A673 (cell line): ENCODE measurements around the gene CPLX3. TPM values are rescaled to one million over a fixed set of nuclear protein-coding genes. Genes with fewer than 3 reads are reported as not detected.

Source experiments
- BruUV-seq: library from RNA; stranded (reverse); fragments of 400-500 nt; replicated peaks from 2 replicates; lab custom pipeline; 2021; lab: Mats Ljungman, UMichigan
- CTCF ChIA-PET: fragments of 300-600 bp; sonication (Branson Sonifier 250); formaldehyde crosslinking; loops from one replicate; lab custom pipeline; 2022; ENCODE audit warnings: antibody characterized with exemption; lab: Charles Lee
- POLR2A ChIA-PET: fragments of 300-600 bp; sonication (Branson Sonifier 250); formaldehyde crosslinking; loops from one replicate; lab custom pipeline; 2022; ENCODE audit warnings: antibody characterized with exemption; ENCODE audit not compliant: low non-redundant PET; lab: Charles Lee
- DNase-seq: peaks from one replicate; pipeline ENCODE4 v3.0.0-alpha.2; 2015; ENCODE audit warnings: low spot score
- H3K27ac ChIP-seq: fragments of 200-600 bp; sonication (generic); 2 replicates; pipeline ENCODE4 v1.5.1; 2016; ENCODE audit warnings: mixed run types, low read depth, mild to moderate bottlenecking, mixed read lengths, antibody characterized with exemption, low read length; ENCODE audit not compliant: poor library complexity, severe bottlenecking
- H3K27me3 ChIP-seq: fragments of 200-600 bp; sonication (generic); replicated peaks from 2 replicates; pipeline ENCODE4 v1.6.1; 2017; ENCODE audit warnings: mixed run types, low read depth, mild to moderate bottlenecking, mixed read lengths, antibody characterized with exemption, low read length; ENCODE audit not compliant: insufficient read depth, poor library complexity
- H3K36me3 ChIP-seq: fragments of 200-600 bp; sonication (generic); 2 replicates; pipeline ENCODE4 v1.6.1; 2016; ENCODE audit warnings: mixed run types, mild to moderate bottlenecking, mixed read lengths, antibody characterized with exemption, low read length; ENCODE audit not compliant: insufficient read depth, poor library complexity, severe bottlenecking
- H3K4me1 ChIP-seq: fragments of 200-600 bp; sonication (generic); 2 replicates; pipeline ENCODE4 v1.6.1; 2017; ENCODE audit warnings: mixed run types, mild to moderate bottlenecking, mixed read lengths, antibody characterized with exemption, low read length; ENCODE audit not compliant: insufficient read depth, poor library complexity, severe bottlenecking
- H3K4me3 ChIP-seq: fragments of 200-600 bp; sonication (generic); 2 replicates; pipeline ENCODE4 v1.5.1; 2016; ENCODE audit warnings: low read depth, mixed run types, mild to moderate bottlenecking, mixed read lengths, low read length; ENCODE audit not compliant: poor library complexity, severe bottlenecking
- H3K9me3 ChIP-seq: fragments of 200-600 bp; sonication (generic); 2 replicates; pipeline ENCODE4 v1.6.1; 2016; ENCODE audit warnings: mixed run types, low read depth, mild to moderate bottlenecking, mixed read lengths, antibody characterized with exemption, low read length; ENCODE audit not compliant: poor library complexity, severe bottlenecking
- EZH2 ChIP-seq: fragments of 200-600 bp; sonication (generic); IDR thresholded peaks from 2 replicates; pipeline ENCODE4 v1.6.1; 2017; ENCODE audit warnings: borderline replicate concordance, low read depth, mild to moderate bottlenecking, mixed read lengths, antibody characterized with exemption, low read length; ENCODE audit not compliant: poor library complexity, severe bottlenecking
- intact Hi-C: fragments of 100-400 bp; cut with micrococcal nuclease; formaldehyde crosslinking; loops from one replicate; pipeline ENCODE4 v1.10.0; 2022; ENCODE audit not compliant: unreplicated experiment
- total RNA-seq: library from RNA; stranded (reverse); gene quantifications from 2 replicates; pipeline ENCODE4 v1.2.3, GENCODE V29; 2021
- TF ChIP-seq, protein P1 (sequence below): fragments of 300-800, 200-600 bp; sonication (generic); conservative IDR thresholded peaks from 2 replicates; pipeline ENCODE4 v1.5.1; 2017; ENCODE audit warnings: low read depth, mild to moderate bottlenecking, antibody characterized with exemption, low read length, moderate library complexity, mixed read lengths

CPLX3 gene
- total RNA-seq, 1 experiment from 2014 or later = 0.17 TPM

- CTCF ChIA-PET = no interaction called here
These were observed 3.1 kb upstream of the CPLX3 start for GRCh38 chr15:74823324-74823723.

DNA sequence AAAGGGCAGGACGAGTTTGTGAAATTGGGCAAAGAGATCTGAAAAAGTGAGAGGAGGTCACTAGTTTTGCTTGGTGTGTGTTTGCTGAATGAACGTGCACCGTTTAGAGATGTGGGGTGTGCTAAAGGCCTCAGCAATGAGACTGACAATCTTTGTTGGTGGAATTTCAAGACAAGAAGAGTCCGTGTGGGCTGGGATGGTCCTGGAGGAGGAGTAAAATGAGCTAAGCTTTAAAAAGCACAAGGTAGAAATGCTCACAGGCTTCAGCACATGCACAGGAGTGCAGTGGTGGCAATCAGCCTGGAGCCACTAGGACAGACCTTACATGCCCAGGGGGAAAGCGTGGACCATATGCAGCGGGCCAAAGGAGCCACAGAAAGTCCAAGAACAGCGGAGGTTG is 1.5 kb upstream of the CPLX3 start:
- H3K27me3 ChIP-seq = peaks cover 15% of the 10 kb centered on the region
- H3K27ac ChIP-seq = no peak overlapping the region
- intact Hi-C loops = no loop called here
- no TSS peak for BruUV-seq
- no peaks in the 10 kb centered on the region for H3K9me3 ChIP-seq
- ChIA-PET CTCF (interaction anchor here (0.6 kb wide), 1 partner anchor 19 kb away, joined by 3 read pairs; no protein-coding TSS in a partner anchor), POLR2A (no interaction called here)
- no peak for TF ChIP-seq EZH2
- TF ChIP-seq, protein P1, sequence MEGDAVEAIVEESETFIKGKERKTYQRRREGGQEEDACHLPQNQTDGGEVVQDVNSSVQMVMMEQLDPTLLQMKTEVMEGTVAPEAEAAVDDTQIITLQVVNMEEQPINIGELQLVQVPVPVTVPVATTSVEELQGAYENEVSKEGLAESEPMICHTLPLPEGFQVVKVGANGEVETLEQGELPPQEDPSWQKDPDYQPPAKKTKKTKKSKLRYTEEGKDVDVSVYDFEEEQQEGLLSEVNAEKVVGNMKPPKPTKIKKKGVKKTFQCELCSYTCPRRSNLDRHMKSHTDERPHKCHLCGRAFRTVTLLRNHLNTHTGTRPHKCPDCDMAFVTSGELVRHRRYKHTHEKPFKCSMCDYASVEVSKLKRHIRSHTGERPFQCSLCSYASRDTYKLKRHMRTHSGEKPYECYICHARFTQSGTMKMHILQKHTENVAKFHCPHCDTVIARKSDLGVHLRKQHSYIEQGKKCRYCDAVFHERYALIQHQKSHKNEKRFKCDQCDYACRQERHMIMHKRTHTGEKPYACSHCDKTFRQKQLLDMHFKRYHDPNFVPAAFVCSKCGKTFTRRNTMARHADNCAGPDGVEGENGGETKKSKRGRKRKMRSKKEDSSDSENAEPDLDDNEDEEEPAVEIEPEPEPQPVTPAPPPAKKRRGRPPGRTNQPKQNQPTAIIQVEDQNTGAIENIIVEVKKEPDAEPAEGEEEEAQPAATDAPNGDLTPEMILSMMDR = no peak
- no peaks in the 10 kb centered on the region for H3K36me3 ChIP-seq
- peaks cover 9% of the 10 kb centered on the region for H3K4me1 ChIP-seq
- no peak for DNase-seq
- H3K4me3 ChIP-seq = no peak overlapping the region

More at GRCh38 chr15:74823324-74823723, 3.1 kb upstream of the CPLX3 start:
- intact Hi-C loops = no loop called here
- Histone ChIP-seq H3K4me1 (peaks cover 9% of the 10 kb centered on the region), H3K4me3 (no peak overlapping the region), H3K27ac (no peak overlapping the region), H3K9me3 (no peaks in the 10 kb centered on the region), H3K36me3 (no peaks in the 10 kb centered on the region), H3K27me3 (peaks cover 15% of the 10 kb centered on the region)
- POLR2A ChIA-PET = no interaction called here
- TF ChIP-seq, protein P1 = no peak
- TF ChIP-seq EZH2 = no peak
- no TSS peak for BruUV-seq
- no peak for DNase-seq

DNA sequence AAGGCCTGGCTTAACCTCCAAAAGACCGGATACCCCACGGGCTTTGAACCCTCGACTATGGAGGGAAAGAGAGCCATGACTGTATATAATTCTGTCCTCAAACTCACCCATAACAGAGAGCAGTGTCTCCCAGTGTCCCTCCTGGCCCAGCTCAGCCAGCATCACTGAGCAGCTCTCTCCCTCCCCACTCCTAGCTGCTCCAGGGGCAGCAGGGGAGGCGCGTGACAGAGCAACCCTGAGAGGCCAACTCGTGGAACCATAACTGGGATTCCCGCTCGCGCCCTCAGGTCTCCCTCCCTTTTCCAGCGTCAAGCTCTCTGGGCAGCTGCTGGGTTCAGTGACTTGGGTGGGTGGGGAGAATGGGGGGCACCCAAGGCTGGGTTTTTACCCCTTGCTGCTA is 561 bp upstream of the CPLX3 start:
- Histone ChIP-seq H3K27me3 (peaks cover 15% of the 10 kb centered on the region), H3K36me3 (no peaks in the 10 kb centered on the region), H3K27ac (no peak overlapping the region), H3K9me3 (no peaks in the 10 kb centered on the region), H3K4me3 (no peak overlapping the region), H3K4me1 (peaks cover 9% of the 10 kb centered on the region)
- intact Hi-C loops = no loop called here
- no peak for TF ChIP-seq EZH2
- TF ChIP-seq, protein P1 = no peak
- ChIA-PET POLR2A (interaction anchor here (0.6 kb wide), 1 partner anchor 414 kb away, joined by 3 read pairs; no protein-coding TSS in a partner anchor), CTCF (interaction anchor here (0.6 to 1.2 kb wide), 2 partner anchors 42 to 116 kb away, joined by 3 to 8 read pairs; no protein-coding TSS in a partner anchor)
- no peak for DNase-seq
- BruUV-seq = no TSS peak
